Esophagus squamous epithelium (tissue), 5 donors: ENCODE results near the gene PLSCR5. TPM values are rescaled to one million over a fixed set of nuclear protein-coding genes. Genes with fewer than 3 reads are reported as not detected.
A peak's percentile ranks its signal among the peaks of the same experiment; 100 is the strongest.

Experiments
- DNase-seq: peaks from one replicate; lab custom pipeline; 2025; lab: John Stamatoyannopoulos, UW
- H3K27ac ChIP-seq, 4 donors: fragments of 200-600 bp; sonication (generic); one replicate each; pipeline ENCODE4 v1.5.1; 2016 to 2019; ENCODE audit warnings: mild to moderate bottlenecking in 1 of 4
- H3K27me3 ChIP-seq, 4 donors: fragments of 200-600 bp; sonication (generic); 1 replicate in 3 of 4; 2 replicates in 1 of 4; pipeline versions ENCODE4 v1.5.1 to v1.6.0; 2017 to 2021; ENCODE audit warnings: antibody characterized with exemption in 1 of 4
- H3K36me3 ChIP-seq, 3 donors: fragments of 200-600 bp; sonication (generic); one replicate each; pipeline ENCODE4 v1.5.1; 2016 to 2019
- H3K4me1 ChIP-seq, 3 donors: fragments of 200-600 bp; sonication (generic); one replicate each; pipeline ENCODE4 v1.5.1; 2017 to 2019
- H3K4me3 ChIP-seq, 4 donors: fragments of 200-600 bp; sonication (generic); 1 replicate in 3 of 4; 2 replicates in 1 of 4; pipeline ENCODE4 v1.5.1; 2016 to 2019; ENCODE audit warnings: mild to moderate bottlenecking in 2 of 4, moderate library complexity in 1 of 4
- H3K9me3 ChIP-seq, 3 donors: fragments of 200-600 bp; sonication (generic); one replicate each; pipeline ENCODE4 v1.5.1; 2016 to 2019
- POLR2A ChIP-seq, 4 donors: fragments of 450-650 bp; IDR thresholded peaks; one replicate each; pipeline ENCODE4 v1.6.1; 2017; ENCODE audit warnings: antibody characterized with exemption in 4 of 4, mild to moderate bottlenecking in 4 of 4, moderate library complexity in 3 of 4
- WGBS, 2 donors: methylation state at CpG; one replicate each; pipeline ENCODE4 v1.1.5; 2018; 5-methylcytosine and 5-hydroxymethylcytosine counted together
- intact Hi-C: fragments of 100-400 bp; cut with DNase I; formaldehyde crosslinking; loops from one replicate; pipeline ENCODE4 v1.15.0; 2022
- total RNA-seq, 4 donors: library from RNA; depleted of rRNA; stranded (reverse); fragments of >200 nt; gene quantifications; one replicate each; pipeline ENCODE4 v1.1.0, GENCODE V29; 2016
- TF ChIP-seq, protein P1 (sequence below), 6 experiments: fragments of 450-650 bp in 4 of 6; fragments of 200-600 bp in 2 of 6; sonication (generic) in 2 of 6; IDR thresholded peaks; one replicate each; pipeline ENCODE4 v1.5.1; 2016 to 2019; ENCODE audit warnings: antibody characterized with exemption in 6 of 6, mild to moderate bottlenecking in 4 of 6, moderate library complexity in 4 of 6
- donor health status: DM: yes; HTN: yes; CAD: no.

PLSCR5 gene
- total RNA-seq, 4 donors from 2014 or later, result not detected

DNA sequence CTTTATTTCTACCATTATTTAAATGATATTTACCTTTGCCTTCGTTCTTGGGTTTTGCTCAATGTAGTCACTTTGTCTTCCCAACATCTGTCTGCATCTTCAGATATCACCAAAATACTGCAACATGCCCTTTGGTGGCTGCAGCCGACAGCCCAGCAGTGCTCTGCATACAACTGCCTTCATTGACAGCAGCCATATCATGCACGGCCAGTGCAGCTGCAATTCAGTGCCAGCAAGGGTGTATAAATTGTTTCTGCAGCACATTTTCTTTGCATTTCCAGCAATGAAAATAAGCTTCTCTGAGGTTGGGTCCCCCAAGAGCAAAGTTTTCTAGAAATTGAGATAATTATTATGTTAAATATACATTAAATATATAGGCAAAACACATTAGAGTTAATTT lies 6.0 kb upstream of the PLSCR5 start:
- Histone ChIP-seq H3K4me1 (no peaks in the 10 kb centered on the region), H3K4me3 (no peak overlapping the region), H3K27ac (no peak overlapping the region), H3K36me3 (no peaks in the 10 kb centered on the region), H3K27me3 (no peaks in the 10 kb centered on the region), H3K9me3 (no peaks in the 10 kb centered on the region)
- intact Hi-C loops, result no loop called here
- no peak for TF ChIP-seq POLR2A (IDR thresholded peaks at IDR 0.05)
- TF ChIP-seq, protein P1, sequence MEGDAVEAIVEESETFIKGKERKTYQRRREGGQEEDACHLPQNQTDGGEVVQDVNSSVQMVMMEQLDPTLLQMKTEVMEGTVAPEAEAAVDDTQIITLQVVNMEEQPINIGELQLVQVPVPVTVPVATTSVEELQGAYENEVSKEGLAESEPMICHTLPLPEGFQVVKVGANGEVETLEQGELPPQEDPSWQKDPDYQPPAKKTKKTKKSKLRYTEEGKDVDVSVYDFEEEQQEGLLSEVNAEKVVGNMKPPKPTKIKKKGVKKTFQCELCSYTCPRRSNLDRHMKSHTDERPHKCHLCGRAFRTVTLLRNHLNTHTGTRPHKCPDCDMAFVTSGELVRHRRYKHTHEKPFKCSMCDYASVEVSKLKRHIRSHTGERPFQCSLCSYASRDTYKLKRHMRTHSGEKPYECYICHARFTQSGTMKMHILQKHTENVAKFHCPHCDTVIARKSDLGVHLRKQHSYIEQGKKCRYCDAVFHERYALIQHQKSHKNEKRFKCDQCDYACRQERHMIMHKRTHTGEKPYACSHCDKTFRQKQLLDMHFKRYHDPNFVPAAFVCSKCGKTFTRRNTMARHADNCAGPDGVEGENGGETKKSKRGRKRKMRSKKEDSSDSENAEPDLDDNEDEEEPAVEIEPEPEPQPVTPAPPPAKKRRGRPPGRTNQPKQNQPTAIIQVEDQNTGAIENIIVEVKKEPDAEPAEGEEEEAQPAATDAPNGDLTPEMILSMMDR (IDR thresholded peaks at IDR 0.05), result no peak
- no peak for DNase-seq
- WGBS, 2 donors, result 51 to 56% methylated on average over 3 of the region's 3 CpGs

DNA sequence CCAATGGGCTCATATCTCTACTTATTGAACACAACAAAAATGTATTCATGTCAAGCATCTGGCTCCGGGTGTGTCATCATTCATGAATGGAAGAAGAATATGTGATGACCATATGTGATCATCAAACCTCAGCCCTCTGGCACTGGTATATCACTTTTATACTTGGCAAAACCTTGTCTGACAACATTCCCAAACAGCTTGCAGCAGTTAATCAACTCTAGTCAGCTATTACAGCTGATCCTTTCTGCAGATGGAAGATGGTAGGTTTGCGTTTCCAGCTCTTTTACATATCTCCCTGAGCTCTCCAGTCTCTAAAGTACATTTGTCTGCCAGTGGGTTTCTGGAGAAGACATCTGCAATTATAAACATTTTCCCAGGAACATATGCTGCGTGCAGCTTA lies 6.6 kb downstream of the PLSCR5 start:
- Histone ChIP-seq H3K9me3 (no peaks in the 10 kb centered on the region), H3K27ac (no peak overlapping the region), H3K4me3 (no peak overlapping the region), H3K36me3 (no peaks in the 10 kb centered on the region), H3K4me1 (no peaks in the 10 kb centered on the region), H3K27me3 (no peaks in the 10 kb centered on the region)
- intact Hi-C loops, result no loop called here
- DNase-seq, result no peak
- TF ChIP-seq, protein P1 (IDR thresholded peaks at IDR 0.05), result no peak
- TF ChIP-seq POLR2A (IDR thresholded peaks at IDR 0.05), result no peak
- WGBS, 2 donors, result 72 to 75% methylated on average over 3 of the region's 3 CpGs

DNA sequence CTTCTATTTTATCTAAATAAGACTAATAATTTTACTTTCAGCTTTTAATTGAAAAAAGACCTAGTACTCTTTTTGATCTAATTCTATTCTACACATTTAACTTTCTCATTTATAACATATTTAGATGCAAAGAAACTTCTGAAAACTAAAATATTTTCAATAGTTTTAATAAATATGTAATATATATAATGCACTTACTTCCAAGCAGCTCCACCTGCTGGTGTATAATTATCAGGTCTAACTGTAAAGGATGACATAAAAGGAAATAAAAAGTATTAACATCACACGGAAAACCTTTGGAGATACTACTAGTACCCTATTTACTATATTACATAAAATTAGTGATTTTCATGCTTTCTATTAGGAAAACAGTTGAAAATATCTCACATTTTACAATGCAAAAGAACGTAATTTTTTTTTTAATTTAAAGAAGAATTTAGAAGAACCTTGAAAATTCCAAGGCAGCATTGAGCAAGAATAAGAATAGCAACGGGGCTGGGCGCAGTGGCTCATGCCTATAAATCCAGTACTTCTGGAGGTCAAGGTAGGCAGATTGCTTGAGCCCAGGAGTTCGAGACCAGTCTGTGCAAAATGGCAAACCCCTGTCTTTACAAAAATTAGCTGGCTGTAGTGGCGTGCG lies 10.2 kb downstream of the PLSCR5 start:
- Histone ChIP-seq H3K27me3 (no peaks in the 10 kb centered on the region), H3K4me3 (no peak overlapping the region), H3K27ac (no peak overlapping the region), H3K36me3 (no peaks in the 10 kb centered on the region), H3K9me3 (no peaks in the 10 kb centered on the region), H3K4me1 (no peaks in the 10 kb centered on the region)
- WGBS, 2 donors, result 63 to 68% methylated on average over 5 to 6 of the region's 7 CpGs
- TF ChIP-seq, protein P1 (IDR thresholded peaks at IDR 0.05), result peak in 3 of 6 experiments; percentile 16 to 39 (median 37)
- TF ChIP-seq POLR2A (IDR thresholded peaks at IDR 0.05), result no peak
- intact Hi-C loops, result no loop called here
- no peak for DNase-seq

DNA sequence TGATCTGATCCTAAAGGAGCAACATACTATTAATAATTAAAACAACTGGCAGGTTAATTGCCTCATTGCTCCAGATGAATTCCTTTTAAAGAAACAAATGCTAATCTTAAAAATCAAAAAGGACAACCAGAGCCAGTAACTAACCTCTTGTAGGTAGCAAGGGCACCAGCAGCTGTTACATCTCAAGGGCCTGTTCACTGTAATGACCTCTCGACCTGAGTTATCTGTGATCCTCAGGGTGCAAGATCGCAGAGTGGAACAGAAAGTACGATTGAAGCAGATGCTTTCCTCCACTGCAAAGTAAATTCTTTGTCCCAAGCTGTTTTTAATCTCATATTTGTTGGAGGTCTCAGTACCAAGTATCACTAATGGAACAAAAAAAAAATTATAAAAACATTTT lies 11.4 kb downstream of the PLSCR5 start:
- Histone ChIP-seq H3K9me3 (no peaks in the 10 kb centered on the region), H3K4me3 (no peak overlapping the region), H3K27ac (no peak overlapping the region), H3K27me3 (no peaks in the 10 kb centered on the region), H3K36me3 (no peaks in the 10 kb centered on the region), H3K4me1 (no peaks in the 10 kb centered on the region)
- intact Hi-C loops, result no loop called here
- no peak for TF ChIP-seq POLR2A (IDR thresholded peaks at IDR 0.05)
- TF ChIP-seq, protein P1 (IDR thresholded peaks at IDR 0.05), result no peak
- 80 to 83% methylated on average over 3 of the region's 3 CpGs for WGBS, 2 donors
- DNase-seq, result no peak

DNA sequence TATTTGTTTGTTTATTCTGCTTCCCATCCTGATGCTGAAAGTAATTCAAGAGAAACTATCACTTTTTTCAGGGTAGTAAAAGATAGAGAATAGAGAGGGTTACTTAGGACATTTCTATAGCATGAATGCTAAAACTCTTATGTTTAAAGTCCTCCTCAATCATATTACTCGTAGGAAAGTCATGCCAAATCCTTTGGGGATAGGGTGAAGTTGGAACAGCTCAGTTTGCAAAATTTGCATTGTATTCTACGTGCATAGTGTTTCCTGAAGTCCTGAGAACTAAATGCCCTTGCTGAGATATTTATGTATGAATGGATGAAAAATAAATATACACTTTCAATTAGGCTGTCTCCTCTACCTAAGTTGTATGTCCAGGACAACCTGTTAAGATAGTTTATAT lies 14.6 kb downstream of the PLSCR5 start:
- DNase-seq, result no peak
- 41 to 43% methylated on average over 2 of the region's 2 CpGs for WGBS, 2 donors
- intact Hi-C loops, result no loop called here

More for the DNA sequence above, 14.6 kb downstream of the PLSCR5 start:
- no peak for TF ChIP-seq POLR2A (IDR thresholded peaks at IDR 0.05)
- TF ChIP-seq, protein P1 (IDR thresholded peaks at IDR 0.05), result no peak
- no peaks in the 10 kb centered on the region for H3K9me3 ChIP-seq
- H3K4me1 ChIP-seq, result no peaks in the 10 kb centered on the region
- H3K27me3 ChIP-seq, result no peaks in the 10 kb centered on the region
- no peaks in the 10 kb centered on the region for H3K36me3 ChIP-seq
- no peak overlapping the region for H3K4me3 ChIP-seq
- H3K27ac ChIP-seq, result no peak overlapping the region
